Glutamatergic neuron (in vitro differentiated cells): Measurements from ENCODE around the gene PLPP3. TPM values are rescaled to one million over a fixed set of nuclear protein-coding genes. Genes with fewer than 3 reads are reported as not detected.

ENCODE experiments used
- DNase-seq: peaks from one replicate; pipeline ENCODE4 v3.0.0; 2022
- H3K27ac Mint-ChIP-seq: one replicate; pipeline ENCODE4 v1.8.0; 2020; ENCODE audit warnings: mild to moderate bottlenecking, mixed read lengths, inconsistent platforms; ENCODE audit not compliant: unreplicated experiment
- H3K27me3 Mint-ChIP-seq: one replicate; pipeline ENCODE4 v1.8.0; 2020; ENCODE audit warnings: mild to moderate bottlenecking, moderate library complexity, mixed read lengths, inconsistent platforms; ENCODE audit not compliant: unreplicated experiment
- H3K36me3 Mint-ChIP-seq: one replicate; pipeline ENCODE4 v1.8.0; 2020; ENCODE audit warnings: mild to moderate bottlenecking, mixed read lengths, inconsistent platforms; ENCODE audit not compliant: unreplicated experiment
- H3K4me1 Mint-ChIP-seq: one replicate; pipeline ENCODE4 v1.8.0; 2020; ENCODE audit warnings: mild to moderate bottlenecking, low read depth, mixed read lengths, inconsistent platforms; ENCODE audit not compliant: unreplicated experiment
- H3K4me3 Mint-ChIP-seq: one replicate; pipeline ENCODE4 v1.8.0; 2020; ENCODE audit warnings: mild to moderate bottlenecking, mixed read lengths, inconsistent platforms; ENCODE audit not compliant: unreplicated experiment
- H3K9me3 Mint-ChIP-seq: one replicate; pipeline ENCODE4 v1.8.0; 2020; ENCODE audit warnings: mild to moderate bottlenecking, moderate library complexity, mixed read lengths, inconsistent platforms; ENCODE audit not compliant: unreplicated experiment
- CTCF ChIP-seq: fragments of 200-600 bp; sonication (generic); IDR thresholded peaks from one replicate; pipeline ENCODE4 v1.5.0; 2021; ENCODE audit not compliant: partially characterized antibody, unreplicated experiment
- total RNA-seq: library from RNA; stranded (reverse); fragmentation: NEBNext Ultra II Directional; extraction: Animal tissue kit (Norgen Biotek cat#: 25700); gene quantifications from one replicate; pipeline ENCODE4 v1.2.1, GENCODE V29; 2021; ENCODE audit not compliant: unreplicated experiment

PLPP3 gene
- total RNA-seq, 1 donor from 2014 or later: 11.7 TPM

GRCh38 chr1:56571448-56571847 lies 7.9 kb downstream of the PLPP3 start:
- Mint-ChIP-seq H3K27me3 (peaks cover 2% of the 10 kb centered on the region), H3K4me3 (no peak overlapping the region), H3K4me1 (peaks cover 23% of the 10 kb centered on the region), H3K36me3 (peaks cover 4% of the 10 kb centered on the region), H3K9me3 (no peaks in the 10 kb centered on the region), H3K27ac (no peak overlapping the region)
- no peak for TF ChIP-seq CTCF
- no peak for DNase-seq

- H3K27ac Mint-ChIP-seq: no peak overlapping the region
Observed at GRCh38 chr1:56570924-56571372, 8.4 kb downstream of the PLPP3 start.

GRCh38 chr1:56569661-56570060 lies 9.7 kb downstream of the PLPP3 start:
- Mint-ChIP-seq H3K4me3 (no peak overlapping the region), H3K4me1 (peaks cover 24% of the 10 kb centered on the region), H3K9me3 (no peaks in the 10 kb centered on the region), H3K36me3 (peaks cover 4% of the 10 kb centered on the region), H3K27ac (no peak overlapping the region), H3K27me3 (peaks cover 2% of the 10 kb centered on the region)
- DNase-seq: no peak
- TF ChIP-seq CTCF: no peak

More at GRCh38 chr1:56570924-56571372, 8.4 kb downstream of the PLPP3 start:
- Mint-ChIP-seq H3K4me1 (peaks cover 20% of the 10 kb centered on the region), H3K27me3 (peaks cover 2% of the 10 kb centered on the region), H3K36me3 (peaks cover 4% of the 10 kb centered on the region), H3K4me3 (no peak overlapping the region), H3K9me3 (no peaks in the 10 kb centered on the region)
- TF ChIP-seq CTCF: no peak
- no peak for DNase-seq

- Mint-ChIP-seq H3K27me3 (no peaks in the 10 kb centered on the region), H3K4me1 (peaks cover 40% of the 10 kb centered on the region), H3K36me3 (peaks cover 3% of the 10 kb centered on the region), H3K27ac (peak overlapping the region; percentile 14), H3K4me3 (no peak overlapping the region), H3K9me3 (no peaks in the 10 kb centered on the region)
- DNase-seq: no peak
- no peak for TF ChIP-seq CTCF
Observed at GRCh38 chr1:56566994-56567393, 12.4 kb downstream of the PLPP3 start.

- no peaks in the 10 kb centered on the region for H3K27me3 Mint-ChIP-seq
- no peak for DNase-seq
- TF ChIP-seq CTCF: no peak
- H3K4me3 Mint-ChIP-seq: no peak overlapping the region
- peaks cover 39% of the 10 kb centered on the region for H3K4me1 Mint-ChIP-seq
- H3K27ac Mint-ChIP-seq: no peak overlapping the region
- H3K9me3 Mint-ChIP-seq: no peaks in the 10 kb centered on the region
- H3K36me3 Mint-ChIP-seq: peaks cover 4% of the 10 kb centered on the region
Observed at GRCh38 chr1:56566061-56566744, 13.2 kb downstream of the PLPP3 start.
